NCI-H1092 (cell line): ENCODE data around the gene C1QTNF9.
"Not testable (repeated sequence)": the region's sequence is repeated elsewhere in the genome, so short reads cannot be mapped to it uniquely, and the experiment has no call there.

Experiments used
- DNase-seq: peaks from one replicate; lab custom pipeline; 2025; lab: John Stamatoyannopoulos, UW

C1QTNF9 gene

DNA sequence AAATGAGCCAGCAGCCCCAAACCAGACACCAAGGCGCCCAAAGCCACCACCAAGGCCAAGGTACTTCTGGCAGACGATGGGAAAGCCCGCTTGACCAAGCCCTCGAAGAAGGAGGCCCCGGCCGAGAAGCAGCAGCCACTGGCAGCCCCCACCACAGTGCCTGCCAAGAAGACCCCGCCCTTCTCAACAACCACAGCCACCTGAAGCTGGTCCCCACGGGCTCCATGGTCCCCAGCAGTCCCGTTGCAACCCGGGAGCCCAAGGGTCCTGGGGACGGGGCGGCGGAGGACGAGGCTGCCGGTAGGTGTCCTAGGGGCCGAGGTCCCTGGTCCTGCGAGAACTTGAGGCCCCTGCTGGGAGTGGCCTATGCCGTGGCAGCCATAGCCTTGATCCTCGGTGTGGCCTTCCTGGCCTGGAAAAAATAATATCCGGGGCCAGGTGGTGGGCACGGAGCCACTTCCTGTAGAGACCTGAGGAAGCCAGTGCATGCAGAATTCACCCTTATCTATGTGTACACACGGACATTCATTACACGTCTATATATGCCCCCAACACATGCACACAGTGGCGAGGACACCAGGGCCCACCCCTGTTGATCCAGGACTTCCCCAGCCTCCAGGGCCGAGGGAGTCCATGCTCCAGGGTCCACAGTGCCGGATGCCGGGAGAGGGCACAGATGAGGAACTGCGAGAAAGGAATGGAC, 13.8 kb downstream of the C1QTNF9 start:
- DNase-seq, result no peak

DNA sequence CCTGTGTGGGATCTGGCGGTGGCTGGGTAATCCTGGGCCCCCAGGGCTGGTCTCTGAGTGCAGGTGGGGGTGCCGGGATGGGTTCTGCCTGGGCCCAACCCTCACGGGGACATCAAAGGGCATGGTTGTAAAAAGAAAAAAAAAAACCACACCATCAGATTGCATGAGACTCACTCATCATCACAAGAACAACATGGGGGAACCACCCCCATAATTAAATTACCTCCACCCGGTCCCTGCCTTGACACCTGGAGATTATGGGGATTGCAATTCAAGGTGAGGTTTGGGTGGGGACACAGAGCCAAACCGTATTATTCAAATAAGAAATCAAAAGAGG, 14.3 kb downstream of the C1QTNF9 start:
- no peak for DNase-seq

DNA sequence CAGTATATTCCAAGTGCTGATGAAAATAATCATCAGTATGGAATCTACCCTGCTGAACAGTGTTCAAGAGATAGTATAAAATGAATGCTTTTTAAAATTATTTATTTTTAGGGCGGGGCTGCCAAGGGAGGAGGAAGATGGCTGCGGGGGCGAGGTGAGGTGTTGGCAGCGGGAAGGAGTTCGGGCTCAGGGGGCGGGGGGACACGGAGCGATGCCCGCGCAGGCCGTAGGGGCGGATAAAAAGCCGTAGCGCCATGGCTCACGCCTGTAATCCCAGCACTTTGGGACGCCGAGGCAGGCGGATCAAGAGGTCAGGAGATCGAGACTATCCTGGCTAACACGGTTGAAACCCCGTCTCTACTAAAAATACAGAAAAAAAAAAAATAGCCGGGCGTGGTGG, 18.2 kb downstream of the C1QTNF9 start:
- not testable (repeated sequence) for DNase-seq

DNA sequence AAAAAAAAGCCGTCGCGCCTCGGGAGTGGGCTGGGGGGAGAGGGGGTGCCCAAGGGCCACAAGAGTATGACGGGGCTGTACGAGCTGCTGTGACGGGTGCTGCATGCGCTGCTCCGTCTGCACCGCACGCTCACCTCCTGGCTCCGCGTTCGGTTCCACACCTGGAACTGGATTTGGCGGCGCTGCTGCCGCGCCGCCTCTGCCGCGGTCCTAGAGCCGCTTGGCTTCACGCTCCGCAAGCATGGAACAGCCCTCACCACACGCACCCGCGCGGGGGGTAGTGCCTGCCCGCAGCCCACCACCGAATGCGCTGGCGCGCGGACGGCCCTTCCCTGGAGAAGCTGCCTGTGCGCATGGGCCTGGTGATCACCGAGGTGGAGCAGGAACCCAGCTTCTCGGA, 18.8 kb downstream of the C1QTNF9 start:
- DNase-seq, result no peak

DNA sequence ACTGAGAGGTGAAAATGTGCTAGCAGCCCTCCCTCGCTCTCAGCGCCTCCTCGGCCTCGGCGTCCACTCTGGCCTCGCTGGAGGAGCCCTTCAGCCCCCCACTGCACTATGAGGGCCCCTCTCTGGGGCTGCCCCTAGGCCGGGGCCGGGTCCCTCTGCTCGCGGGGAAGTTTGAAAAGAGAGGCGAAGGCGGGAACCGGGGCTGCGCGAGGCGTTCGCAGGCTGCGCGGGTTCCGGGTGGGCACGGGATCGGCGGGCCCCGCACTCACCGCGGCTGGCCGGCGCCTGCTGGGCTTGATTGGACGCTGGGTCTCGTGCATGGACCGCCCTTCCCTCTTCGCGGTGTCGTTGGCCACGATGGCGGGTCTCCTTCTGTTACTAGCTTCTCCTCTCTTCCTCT, 29.3 kb downstream of the C1QTNF9 start:
- DNase-seq, result no peak

DNA sequence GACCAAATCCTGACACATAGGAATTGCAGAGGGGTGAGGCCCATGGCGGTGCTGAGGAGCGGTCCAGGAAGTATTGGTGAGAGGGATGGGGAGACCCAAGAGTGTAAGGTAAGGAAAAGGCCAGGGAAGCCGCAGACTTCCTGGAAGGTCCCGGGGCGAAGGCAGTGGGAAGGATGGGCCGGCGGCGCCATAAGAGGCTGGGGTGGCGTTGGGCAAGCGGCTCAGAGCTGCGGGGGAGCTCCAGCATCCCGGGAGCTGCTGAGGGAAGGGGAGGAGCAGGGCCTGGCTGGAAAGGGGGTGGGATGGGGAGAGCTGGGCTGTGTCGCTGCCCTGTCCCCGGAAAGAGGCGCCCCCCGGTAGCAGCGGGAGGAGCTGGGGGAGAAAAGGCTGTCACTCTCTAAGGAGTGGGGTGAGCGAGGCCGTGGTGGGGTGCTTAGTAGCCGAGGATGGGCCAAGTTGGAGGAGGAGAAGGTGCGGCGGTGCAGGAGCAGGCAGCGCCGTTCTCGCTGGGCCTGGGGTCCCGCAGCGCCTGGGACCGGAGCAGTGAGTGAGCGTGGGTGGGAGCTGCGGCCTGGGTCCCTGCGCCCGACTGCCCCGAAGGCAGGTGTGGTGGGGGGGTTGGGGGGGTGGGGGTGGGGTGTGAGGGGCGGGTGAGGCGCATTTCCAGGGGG, 30.7 kb downstream of the C1QTNF9 start:
- no peak for DNase-seq

DNA sequence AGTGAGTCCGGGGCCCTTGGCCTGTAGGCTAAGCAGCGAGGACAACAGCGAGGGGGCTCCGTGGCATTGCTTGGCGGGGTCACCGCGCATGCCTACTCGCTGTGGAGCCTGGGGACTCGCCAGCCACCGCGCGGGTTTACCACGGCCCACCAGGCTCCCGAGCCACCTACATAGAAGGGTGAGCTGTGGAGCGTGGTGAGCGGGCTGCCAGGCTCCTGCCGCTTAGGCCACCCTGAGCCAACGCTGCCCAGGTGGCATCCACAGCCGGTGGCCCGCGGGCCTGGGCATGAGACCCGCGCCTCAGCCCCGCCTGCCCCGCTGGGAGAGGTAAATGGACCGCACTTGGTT, 31.2 kb downstream of the C1QTNF9 start:
- no peak for DNase-seq

DNA sequence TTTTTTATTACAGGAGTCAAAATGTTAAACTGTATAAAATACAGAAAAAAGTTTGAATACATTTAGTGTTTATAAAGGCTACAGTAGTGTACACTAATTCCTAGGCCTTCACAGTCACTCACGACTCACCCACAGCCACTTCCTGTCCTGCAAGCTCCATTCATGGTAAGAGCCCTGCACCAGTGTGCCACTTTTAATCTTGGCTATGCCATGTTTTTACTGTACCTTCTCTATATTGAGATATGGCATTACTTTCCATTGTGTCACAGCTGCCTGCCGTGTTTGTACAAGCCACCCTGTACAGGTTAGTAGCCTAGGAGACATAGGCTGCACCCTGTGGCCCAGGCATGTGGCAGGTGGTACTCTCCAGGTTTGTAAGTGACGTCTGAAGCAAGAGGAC, 32.1 kb downstream of the C1QTNF9 start:
- DNase-seq, result no peak

DNA sequence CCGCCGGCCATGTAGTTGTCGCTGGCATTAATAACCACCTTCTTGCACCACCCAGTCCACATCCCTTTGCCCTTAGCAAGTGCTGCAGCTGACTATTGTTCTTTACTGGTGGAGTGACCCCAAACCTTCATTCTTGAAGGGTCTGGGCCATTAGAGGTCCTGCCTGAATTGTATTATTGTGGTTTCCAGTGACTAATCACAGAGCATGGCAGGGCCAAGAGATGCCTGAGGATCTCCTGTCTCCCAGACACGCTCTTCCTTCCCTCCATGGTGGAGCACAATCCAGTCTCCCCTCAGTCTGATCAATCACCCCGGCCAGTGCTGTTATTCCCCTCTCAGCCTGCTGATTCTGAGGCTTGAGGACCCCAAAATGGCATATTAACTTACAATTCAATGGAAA, 39.0 kb downstream of the C1QTNF9 start:
- no peak for DNase-seq

DNA sequence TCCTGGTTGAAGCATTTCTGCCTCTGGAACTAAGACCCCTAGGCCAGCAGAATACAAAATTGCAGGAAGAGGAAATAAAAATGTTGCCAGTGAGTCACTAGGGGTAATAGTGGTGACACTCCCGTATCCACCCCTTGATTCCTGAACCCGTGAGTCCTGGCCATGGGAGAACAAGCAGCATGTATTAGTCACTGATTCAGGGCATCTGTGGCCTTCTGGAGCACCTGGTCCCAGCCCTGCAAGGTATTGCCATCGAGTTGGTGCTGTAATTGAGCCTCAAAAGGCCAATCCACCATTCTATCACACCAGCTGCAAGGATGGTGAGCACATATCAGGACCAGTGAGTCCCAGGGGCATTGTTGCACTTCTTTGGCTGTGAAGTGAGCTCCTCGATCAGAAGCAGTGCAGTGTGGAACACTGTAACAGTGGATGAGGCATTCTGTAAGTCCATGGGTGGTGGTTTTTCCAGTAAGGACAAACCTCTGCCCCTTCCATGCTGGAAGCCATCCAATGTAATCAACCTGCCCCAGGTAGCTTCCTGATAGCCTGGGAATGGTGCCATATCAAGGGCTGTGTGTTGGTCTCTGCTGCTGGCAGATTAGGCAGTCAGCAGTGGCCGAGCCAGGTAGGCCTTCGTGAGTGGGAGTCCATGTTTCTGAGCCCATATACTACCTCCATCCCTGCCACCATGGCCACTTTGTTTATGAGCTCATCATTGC, 39.6 kb downstream of the C1QTNF9 start:
- DNase-seq, result peak; percentile 35

DNA sequence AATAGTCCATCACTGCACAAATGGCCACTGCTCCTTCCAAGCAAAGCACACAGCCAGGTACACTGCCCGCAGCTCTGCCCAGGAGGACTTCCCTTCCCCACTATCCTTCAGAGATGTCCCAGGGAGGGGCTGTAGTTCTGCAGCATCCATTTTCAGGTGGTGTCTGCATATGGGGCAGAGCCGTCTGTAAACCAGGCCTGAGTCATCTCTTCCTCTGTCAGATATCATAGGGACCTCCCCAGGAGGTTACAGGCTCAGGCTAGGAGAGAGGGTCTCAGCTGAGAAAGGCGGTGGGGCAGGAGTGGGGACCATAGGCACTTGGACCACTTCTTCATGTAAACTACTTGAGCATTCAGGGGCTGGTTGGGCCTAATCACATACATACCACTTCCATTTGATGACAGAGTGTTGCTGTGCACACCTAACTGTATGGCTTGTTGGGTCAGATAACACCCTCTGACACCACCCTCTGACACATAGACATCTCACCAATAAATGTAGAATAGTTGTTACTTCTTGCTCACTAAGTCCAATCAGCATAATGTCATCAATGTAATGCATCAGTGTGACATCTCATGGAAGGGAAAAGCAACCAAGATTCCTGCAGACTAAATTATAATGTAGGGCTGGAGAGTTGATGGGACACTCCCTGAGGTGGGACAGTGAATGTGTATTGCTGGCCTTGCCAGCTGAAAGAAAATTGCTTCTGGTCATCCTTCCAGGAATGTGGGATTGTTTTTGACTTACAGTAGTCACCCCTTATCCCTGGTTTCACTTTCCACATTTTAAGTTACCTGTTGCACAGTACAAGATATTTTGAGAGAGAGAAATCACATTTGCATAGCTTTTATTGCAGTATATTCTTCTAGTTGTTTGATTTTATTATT, 40.6 kb downstream of the C1QTNF9 start:
- not testable (repeated sequence) for DNase-seq

DNA sequence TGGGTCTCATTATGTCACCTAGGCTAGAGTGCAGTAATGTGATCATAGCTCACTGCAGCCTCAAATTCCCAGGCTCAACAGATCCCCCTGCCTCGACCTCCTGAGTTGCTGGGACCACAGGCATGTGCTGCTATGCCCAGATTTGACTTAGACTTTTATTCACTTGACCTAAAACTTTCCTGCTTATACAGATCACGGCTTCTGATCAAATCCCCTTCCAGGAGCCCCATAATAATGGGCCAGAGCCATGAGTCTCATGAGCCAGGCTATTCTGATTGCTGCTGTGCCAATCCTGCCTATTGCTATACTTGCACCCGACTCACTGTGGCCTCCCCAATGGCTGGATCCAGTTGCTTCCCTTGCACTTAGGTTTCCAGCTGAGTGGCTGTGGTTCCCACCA, 42.0 kb downstream of the C1QTNF9 start:
- DNase-seq, result no peak

DNA sequence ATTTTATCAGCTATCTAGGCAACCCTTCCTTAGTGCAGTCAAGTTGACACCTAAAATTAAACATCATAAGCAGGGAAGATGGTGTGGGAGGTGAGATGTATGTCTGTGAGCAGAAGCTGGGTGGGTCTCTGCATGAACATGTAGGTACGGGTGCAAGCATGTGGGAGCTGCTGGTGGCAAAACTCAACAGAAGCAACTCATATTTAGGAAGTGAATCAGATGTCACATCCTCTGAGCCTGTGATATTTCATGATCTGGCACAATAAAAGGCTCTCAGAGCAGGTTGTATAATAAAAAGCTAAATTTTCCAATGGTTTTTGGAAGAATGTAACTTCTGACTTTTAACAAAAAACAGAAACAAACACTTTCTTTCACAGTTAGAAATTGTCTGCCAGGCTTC, 44.4 kb downstream of the C1QTNF9 start:
- DNase-seq, result no peak

DNA sequence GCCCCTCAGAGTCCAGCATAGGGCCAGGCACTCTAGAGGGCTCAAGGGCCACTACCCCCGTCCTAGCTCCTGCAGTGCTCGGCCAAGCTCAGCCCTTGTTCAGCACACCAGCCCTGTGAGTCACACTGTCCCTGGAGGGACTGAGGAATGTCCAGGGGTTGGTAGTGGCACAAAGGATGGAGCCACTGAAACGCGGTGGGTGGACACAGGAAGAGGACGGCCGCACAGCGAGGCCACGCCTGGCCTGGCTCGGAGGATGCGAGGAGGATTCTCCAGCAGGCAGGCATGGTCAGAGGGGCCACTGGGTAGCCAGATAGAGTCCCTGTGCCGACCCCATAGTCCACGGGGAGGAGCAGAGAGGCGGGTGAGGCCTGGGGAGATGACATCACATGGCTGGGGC, 45.7 kb downstream of the C1QTNF9 start:
- DNase-seq, result no peak

DNA sequence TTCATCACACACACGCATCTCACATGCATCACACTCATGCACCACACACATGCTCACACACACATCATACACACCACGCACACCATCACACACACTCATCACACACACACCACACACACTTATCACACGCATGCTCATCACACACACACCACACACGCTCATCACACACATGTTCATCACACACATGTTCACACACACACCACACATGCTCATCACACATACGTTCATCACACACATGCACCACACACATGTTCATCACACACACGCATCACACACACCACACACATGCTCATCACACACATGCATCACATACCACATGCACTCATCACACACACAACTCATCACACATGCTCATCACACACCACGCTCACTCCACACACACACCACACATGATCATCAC, 46.9 kb downstream of the C1QTNF9 start:
- DNase-seq, result no peak

DNA sequence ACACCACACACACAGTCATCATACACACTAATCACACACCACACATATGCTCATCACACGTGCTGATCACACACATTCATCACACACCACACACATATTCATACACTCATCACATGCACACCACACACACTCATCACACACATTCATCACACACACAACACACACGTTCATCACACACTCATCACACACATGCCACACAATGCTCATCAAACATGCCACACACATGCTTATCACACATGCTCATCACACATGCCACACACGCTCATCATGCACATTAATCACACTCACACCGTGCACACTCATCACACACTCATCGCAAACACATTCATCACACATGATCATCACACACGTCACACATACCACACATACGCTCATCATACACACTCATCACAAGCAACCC, 47.5 kb downstream of the C1QTNF9 start:
- DNase-seq, result no peak

DNA sequence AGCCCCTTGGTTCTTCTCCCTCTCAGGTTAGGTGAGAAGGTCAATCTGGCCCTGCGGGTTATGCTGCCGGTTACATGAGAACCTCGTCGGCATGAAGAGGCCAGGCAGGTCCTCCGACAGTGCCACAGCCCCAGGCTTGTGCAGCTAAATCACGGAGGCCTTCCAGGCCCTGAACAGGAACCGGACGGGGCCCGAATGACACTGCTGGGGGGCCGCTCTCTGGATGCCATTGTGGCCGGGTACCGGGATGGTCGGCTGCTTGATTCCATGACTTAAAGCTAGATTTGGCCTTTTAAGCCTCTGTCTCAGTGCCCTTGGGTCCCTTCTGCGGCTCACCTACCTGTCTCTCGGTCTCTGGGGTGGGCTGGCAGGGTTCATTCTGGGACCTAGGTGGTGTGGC, 48.4 kb downstream of the C1QTNF9 start:
- no peak for DNase-seq

DNA sequence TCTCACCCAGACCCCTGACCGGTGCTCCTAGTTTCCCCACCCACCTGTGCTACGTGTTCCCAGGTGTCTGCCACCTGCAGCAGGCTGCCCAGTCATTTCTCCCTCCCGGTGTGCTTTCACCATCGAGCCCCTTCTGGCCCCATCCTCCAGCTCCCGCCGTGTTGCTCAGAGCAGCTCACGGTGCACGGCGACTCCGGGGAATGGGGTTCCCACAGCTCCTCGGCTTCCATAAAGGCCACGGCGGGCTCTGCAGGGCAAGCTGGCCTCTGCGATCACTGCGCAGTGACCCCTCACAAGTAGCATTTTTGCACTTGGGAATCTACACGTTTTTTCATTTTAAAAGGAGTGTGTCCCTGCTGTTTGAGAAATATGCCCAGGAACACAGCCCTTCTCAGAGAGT, 49.5 kb downstream of the C1QTNF9 start:
- DNase-seq, result not testable (repeated sequence)

DNA sequence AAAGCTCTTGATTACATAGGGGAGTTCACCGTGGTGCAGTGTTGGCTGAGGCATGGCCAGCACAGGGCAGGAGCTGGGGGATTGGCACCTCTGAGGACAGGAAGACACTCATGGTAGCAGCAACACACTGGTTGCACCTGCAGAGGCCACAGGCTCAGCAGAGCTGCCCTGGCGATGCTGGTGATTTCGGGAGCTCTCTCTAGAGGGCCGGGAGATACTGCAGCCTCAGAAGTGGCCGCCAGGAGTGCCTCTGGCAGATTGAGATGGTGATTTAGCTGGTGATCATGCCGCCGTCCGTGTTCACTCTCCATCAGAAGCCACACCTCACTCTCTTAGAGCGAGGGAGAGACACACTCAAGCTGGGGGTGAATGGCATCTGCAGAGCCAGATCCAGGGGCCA, 49.9 kb downstream of the C1QTNF9 start:
- DNase-seq, result not testable (repeated sequence)

DNA sequence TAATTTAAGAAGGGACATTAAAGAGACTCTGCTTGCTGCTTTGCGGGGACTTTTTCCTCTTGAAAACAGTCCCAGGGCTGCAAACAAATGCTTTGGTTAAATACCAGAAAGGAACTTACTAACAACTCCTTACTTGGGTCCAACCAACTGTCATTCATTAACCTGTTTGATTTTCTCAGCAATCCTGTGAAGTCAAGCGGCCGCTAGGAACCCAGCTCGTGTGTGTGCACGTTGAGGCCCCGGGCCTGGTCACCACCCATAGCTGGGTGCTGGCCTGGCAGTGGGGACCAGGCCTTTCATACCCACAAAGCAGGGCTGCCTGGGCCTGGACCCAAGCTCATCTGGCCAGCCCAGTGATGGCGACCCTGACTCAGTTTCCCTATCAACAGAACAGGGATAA, 50.7 kb downstream of the C1QTNF9 start:
- no peak for DNase-seq

DNA sequence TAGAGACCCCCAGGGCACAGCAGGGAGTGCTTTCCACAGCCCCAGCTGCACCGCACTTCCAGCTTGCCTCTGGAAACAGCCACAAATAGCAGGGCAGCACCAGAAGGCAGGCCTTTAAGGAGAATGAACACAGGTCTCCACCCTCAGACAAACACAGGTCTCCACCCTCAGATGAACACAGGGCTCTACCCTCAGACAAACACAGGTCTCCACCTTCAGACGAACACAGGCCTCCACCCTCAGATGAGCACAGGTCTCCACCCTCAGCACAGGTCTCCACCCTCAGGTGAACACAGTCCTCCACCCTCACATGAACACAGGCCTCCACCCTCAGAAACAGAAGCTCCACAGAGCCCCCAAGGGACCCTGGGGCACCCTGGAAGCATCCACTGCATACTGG, 51.7 kb downstream of the C1QTNF9 start:
- no peak for DNase-seq

DNA sequence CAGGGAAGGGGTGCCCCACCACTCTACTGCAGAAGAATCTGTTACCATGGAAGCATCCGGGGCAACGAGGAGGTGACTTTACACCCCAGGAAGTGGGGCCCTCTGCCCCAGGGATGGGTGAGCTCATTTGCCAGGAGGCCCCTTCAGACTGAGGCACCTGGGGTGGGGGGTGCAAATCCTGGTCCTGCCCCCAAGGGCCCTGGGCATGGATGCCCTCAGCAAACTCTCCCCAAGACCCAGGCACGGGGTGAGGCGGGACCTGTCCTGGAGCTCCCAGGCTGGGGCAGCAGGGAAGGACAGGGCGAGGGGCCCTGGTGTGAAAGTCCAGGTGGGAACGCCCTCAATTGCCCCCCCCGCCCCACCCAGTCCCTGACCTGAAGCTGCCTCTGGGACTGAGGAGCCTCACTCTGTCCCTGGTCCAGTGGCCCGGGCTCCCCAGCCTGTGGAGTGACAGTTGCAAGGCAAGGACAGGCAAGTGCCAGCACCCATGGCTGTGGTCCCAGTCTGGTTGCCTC, 52.5 kb downstream of the C1QTNF9 start:
- no peak for DNase-seq
